OCI-LY1 (cell line): ENCODE measurements around the gene PEX13.

Experiments used
- H2AFZ ChIP-seq: fragments of 200-600 bp; sonication (generic), shearing (Covaris generic); 2 replicates; pipeline ENCODE4 v1.6.0; 2014; ENCODE audit warnings: antibody characterized with exemption, mild to moderate bottlenecking, low read length
- H3F3A ChIP-seq: fragments of 200-600 bp; sonication (generic), shearing (Covaris generic); 2 replicates; pipeline ENCODE4 v1.6.0; 2014; ENCODE audit warnings: mild to moderate bottlenecking, antibody characterized with exemption, low read length, moderate library complexity; ENCODE audit not compliant: insufficient read depth
- H3K27ac ChIP-seq: fragments of 200-600 bp; sonication (generic); 2 replicates; pipeline ENCODE4 v1.5.1; 2014; ENCODE audit warnings: low read length, mixed run types, mild to moderate bottlenecking, low read depth; ENCODE audit not compliant: poor library complexity, severe bottlenecking
- H3K27me3 ChIP-seq: fragments of 200-600 bp; sonication (generic); 2 replicates; pipeline ENCODE4 v1.6.0; 2014; ENCODE audit warnings: antibody characterized with exemption, mild to moderate bottlenecking, low read length, moderate library complexity; ENCODE audit not compliant: insufficient read depth
- H3K36me3 ChIP-seq: fragments of 200-600 bp; sonication (generic); 2 replicates; pipeline ENCODE4 v1.6.1; 2014; ENCODE audit warnings: mild to moderate bottlenecking, antibody characterized with exemption, low read length, moderate library complexity, mixed read lengths; ENCODE audit not compliant: insufficient read depth
- H3K4me1 ChIP-seq: fragments of 200-600 bp; sonication (generic); 2 replicates; pipeline ENCODE4 v1.5.1; 2014; ENCODE audit warnings: mild to moderate bottlenecking, low read length, moderate library complexity; ENCODE audit not compliant: insufficient read depth, severe bottlenecking
- H3K4me2 ChIP-seq: fragments of 200-600 bp; sonication (generic), shearing (Covaris generic); 2 replicates; pipeline ENCODE4 v1.6.1; 2014; ENCODE audit warnings: low read length
- H3K4me3 ChIP-seq: fragments of 200-600 bp; sonication (generic); 2 replicates; pipeline ENCODE4 v1.5.1; 2014; ENCODE audit warnings: low read length, low read depth, mild to moderate bottlenecking, mixed read lengths; ENCODE audit not compliant: poor library complexity, severe bottlenecking
- H3K79me2 ChIP-seq: fragments of 200-600 bp; shearing (Covaris generic); 2 replicates; pipeline ENCODE4 v1.6.1; 2016; ENCODE audit warnings: mixed run types, low read length, mixed read lengths; ENCODE audit not compliant: insufficient read depth
- H3K9ac ChIP-seq: fragments of 200-600 bp; sonication (generic), shearing (Covaris generic); 2 replicates; pipeline ENCODE4 v1.6.1; 2014; ENCODE audit warnings: mild to moderate bottlenecking, low read length, mixed read lengths
- H3K9me2 ChIP-seq: fragments of 200-600 bp; sonication (generic), shearing (Covaris generic); 2 replicates; pipeline ENCODE4 v1.6.1; 2014; ENCODE audit warnings: low read depth, mild to moderate bottlenecking, low read length, mixed read lengths
- H3K9me3 ChIP-seq: fragments of 200-600 bp; shearing (Covaris generic); 2 replicates; pipeline ENCODE4 v1.6.1; 2014; ENCODE audit warnings: low read length, mixed read lengths
- H4K20me1 ChIP-seq: fragments of 200-600 bp; sonication (generic), shearing (Covaris generic); 2 replicates; pipeline ENCODE4 v1.6.0; 2016; ENCODE audit warnings: mild to moderate bottlenecking, low read length; ENCODE audit not compliant: insufficient read depth
- EZH2 ChIP-seq: fragments of 200-600 bp; sonication (generic), shearing (Covaris generic); IDR thresholded peaks from 2 replicates; pipeline ENCODE4 v1.8.0; 2017; ENCODE audit warnings: borderline replicate concordance, mixed run types, mild to moderate bottlenecking, antibody characterized with exemption, low read length, moderate library complexity, mixed read lengths
- TF ChIP-seq, protein P1 (sequence below): fragments of 200-600 bp; sonication (generic), shearing (Covaris generic); IDR thresholded peaks from 2 replicates; pipeline ENCODE4 v1.5.1; 2017; ENCODE audit warnings: mild to moderate bottlenecking, antibody characterized with exemption, low read length, moderate library complexity, mixed read lengths

PEX13 gene

DNA sequence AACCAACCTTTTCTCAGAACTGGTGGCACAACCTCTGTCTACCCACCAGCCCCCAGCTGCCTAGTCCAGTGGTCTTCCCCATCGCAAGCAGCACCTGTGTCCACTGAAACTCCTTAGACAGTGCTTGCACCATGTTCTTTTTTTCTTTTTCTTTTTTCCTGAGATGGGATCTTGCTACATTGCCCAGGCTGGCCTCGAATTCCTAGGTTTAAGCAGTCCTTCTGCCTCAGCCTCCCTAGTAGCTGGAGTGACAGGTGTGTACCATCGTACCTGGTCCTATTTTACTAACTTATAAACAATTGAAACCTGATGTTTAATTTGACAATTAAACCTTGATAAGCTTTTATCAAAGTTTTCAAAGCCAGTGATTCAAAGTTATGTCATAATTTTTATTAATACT lies 78.9 kb downstream of the PEX13 start:
- H4K20me1 ChIP-seq: no peaks in the 10 kb centered on the region
- no peak overlapping the region for H3K4me3 ChIP-seq
- H2AFZ ChIP-seq: no peak overlapping the region
- no peak overlapping the region for H3K9ac ChIP-seq
- H3K27me3 ChIP-seq: no peaks in the 10 kb centered on the region
- no peaks in the 10 kb centered on the region for H3K79me2 ChIP-seq
- H3K27ac ChIP-seq: no peak overlapping the region
- no peaks in the 10 kb centered on the region for H3K9me2 ChIP-seq
- H3F3A ChIP-seq: no peaks in the 10 kb centered on the region
- H3K4me1 ChIP-seq: no peaks in the 10 kb centered on the region
- H3K36me3 ChIP-seq: no peaks in the 10 kb centered on the region; the same call in 1 of the 2 replicates
- no peak for TF ChIP-seq EZH2
- TF ChIP-seq, protein P1, sequence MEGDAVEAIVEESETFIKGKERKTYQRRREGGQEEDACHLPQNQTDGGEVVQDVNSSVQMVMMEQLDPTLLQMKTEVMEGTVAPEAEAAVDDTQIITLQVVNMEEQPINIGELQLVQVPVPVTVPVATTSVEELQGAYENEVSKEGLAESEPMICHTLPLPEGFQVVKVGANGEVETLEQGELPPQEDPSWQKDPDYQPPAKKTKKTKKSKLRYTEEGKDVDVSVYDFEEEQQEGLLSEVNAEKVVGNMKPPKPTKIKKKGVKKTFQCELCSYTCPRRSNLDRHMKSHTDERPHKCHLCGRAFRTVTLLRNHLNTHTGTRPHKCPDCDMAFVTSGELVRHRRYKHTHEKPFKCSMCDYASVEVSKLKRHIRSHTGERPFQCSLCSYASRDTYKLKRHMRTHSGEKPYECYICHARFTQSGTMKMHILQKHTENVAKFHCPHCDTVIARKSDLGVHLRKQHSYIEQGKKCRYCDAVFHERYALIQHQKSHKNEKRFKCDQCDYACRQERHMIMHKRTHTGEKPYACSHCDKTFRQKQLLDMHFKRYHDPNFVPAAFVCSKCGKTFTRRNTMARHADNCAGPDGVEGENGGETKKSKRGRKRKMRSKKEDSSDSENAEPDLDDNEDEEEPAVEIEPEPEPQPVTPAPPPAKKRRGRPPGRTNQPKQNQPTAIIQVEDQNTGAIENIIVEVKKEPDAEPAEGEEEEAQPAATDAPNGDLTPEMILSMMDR: no peak
- H3K9me3 ChIP-seq: no peaks in the 10 kb centered on the region
- no peak overlapping the region for H3K4me2 ChIP-seq

DNA sequence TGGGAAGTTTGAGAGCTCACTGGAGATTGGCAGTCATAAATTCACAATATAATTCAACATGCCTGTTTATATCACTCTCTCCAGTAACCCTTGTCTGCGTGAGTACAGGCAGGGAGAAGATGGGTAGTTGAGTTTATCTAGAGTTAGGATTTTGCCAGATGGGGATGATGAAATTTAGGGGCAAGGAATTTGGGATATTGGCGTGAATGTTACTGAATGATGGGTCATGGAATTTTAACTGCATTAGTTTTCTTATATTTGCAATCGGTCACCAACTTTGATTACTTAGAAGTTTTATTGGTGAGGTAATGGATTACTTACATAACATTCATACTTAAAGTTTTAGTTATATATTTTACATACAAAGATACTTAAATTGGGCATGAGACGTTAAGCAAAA lies 83.3 kb downstream of the PEX13 start:
- H3K27me3 ChIP-seq: no peaks in the 10 kb centered on the region
- no peaks in the 10 kb centered on the region; the same call in 1 of the 2 replicates for H3K36me3 ChIP-seq
- H3F3A ChIP-seq: no peaks in the 10 kb centered on the region
- TF ChIP-seq, protein P1: no peak
- no peak for TF ChIP-seq EZH2
- no peak overlapping the region for H3K9ac ChIP-seq
- H3K4me3 ChIP-seq: no peak overlapping the region
- H3K79me2 ChIP-seq: no peaks in the 10 kb centered on the region
- H3K27ac ChIP-seq: no peak overlapping the region
- H3K9me3 ChIP-seq: no peaks in the 10 kb centered on the region
- H3K4me1 ChIP-seq: no peaks in the 10 kb centered on the region
- no peak overlapping the region for H2AFZ ChIP-seq
- no peaks in the 10 kb centered on the region for H4K20me1 ChIP-seq
- no peaks in the 10 kb centered on the region for H3K9me2 ChIP-seq
- no peak overlapping the region for H3K4me2 ChIP-seq
